ENCODE measurements around the gene IRF2BP2. TPM values are rescaled to one million over a fixed set of nuclear protein-coding genes. Genes with fewer than 3 reads are reported as not detected.

Gene IRF2BP2
- total and polyA plus RNA-seq, 2 of the 13 experiments (the other 11 are each of a cell fraction or from before 2014, with no cell fraction given): 140 to 147 TPM

- TF ChIP-seq ZNF441 (CRISPR knock-in tag; IDR thresholded peaks at IDR 0.05; ENCODE audit: borderline replicate concordance) (no peak), GTF3A (CRISPR knock-in tag; conservative IDR thresholded peaks at IDR 0.05) (no peak), ZNF260 (CRISPR knock-in tag; IDR thresholded peaks at IDR 0.05; ENCODE audit: borderline replicate concordance, low read depth) (no peak), CHD2 (IDR thresholded peaks at IDR 0.05; ENCODE audit: low read depth, low read length) (no peak), HCFC1 (IDR thresholded peaks at IDR 0.05; ENCODE audit: low read depth, low read length) (no peak), ZNF253 (CRISPR knock-in tag; IDR thresholded peaks at IDR 0.05; ENCODE audit: borderline replicate concordance) (no peak), THYN1 (CRISPR knock-in tag; IDR thresholded peaks at IDR 0.05; ENCODE audit: borderline replicate concordance, low read depth) (no peak), PATZ1 (CRISPR knock-in tag; IDR thresholded peaks at IDR 0.05) (no peak), ZBTB46 (CRISPR knock-in tag; IDR thresholded peaks at IDR 0.05; ENCODE audit: borderline replicate concordance) (no peak), HNRNPL (IDR thresholded peaks at IDR 0.05; ENCODE audit: low read depth, low read length) (peak; percentile 21; the same call in 1 of the 2 replicates), ZNF292 (CRISPR knock-in tag; IDR thresholded peaks at IDR 0.05; ENCODE audit: borderline replicate concordance, low read depth) (0 out of 2 replicates have a peak, but pooled peaks have one; percentile 23), NCOA2 (CRISPR knock-in tag; IDR thresholded peaks at IDR 0.05) (no peak), ZNF484 (CRISPR knock-in tag; IDR thresholded peaks at IDR 0.05; ENCODE audit: borderline replicate concordance, low read depth) (no peak), RFX1 (IDR thresholded peaks at IDR 0.05) (no peak), FOXP1 (IDR thresholded peaks at IDR 0.05) (no peak), FOXP1 (CRISPR knock-in tag; IDR thresholded peaks at IDR 0.05) (no peak), SNAPC2 (CRISPR knock-in tag; IDR thresholded peaks at IDR 0.05) (no peak), ZSCAN9 (CRISPR knock-in tag; IDR thresholded peaks at IDR 0.05; ENCODE audit: borderline replicate concordance) (no peak), ZNF383 (CRISPR knock-in tag; IDR thresholded peaks at IDR 0.05; ENCODE audit: borderline replicate concordance) (no peak), ZNF749 (CRISPR knock-in tag; IDR thresholded peaks at IDR 0.05; ENCODE audit: borderline replicate concordance) (no peak)
- TF ChIP-seq, protein P1, sequence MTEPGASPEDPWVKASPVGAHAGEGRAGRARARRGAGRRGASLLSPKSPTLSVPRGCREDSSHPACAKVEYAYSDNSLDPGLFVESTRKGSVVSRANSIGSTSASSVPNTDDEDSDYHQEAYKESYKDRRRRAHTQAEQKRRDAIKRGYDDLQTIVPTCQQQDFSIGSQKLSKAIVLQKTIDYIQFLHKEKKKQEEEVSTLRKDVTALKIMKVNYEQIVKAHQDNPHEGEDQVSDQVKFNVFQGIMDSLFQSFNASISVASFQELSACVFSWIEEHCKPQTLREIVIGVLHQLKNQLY (CRISPR knock-in tag; IDR thresholded peaks at IDR 0.05): no peak
- TF ChIP-seq, protein P2, sequence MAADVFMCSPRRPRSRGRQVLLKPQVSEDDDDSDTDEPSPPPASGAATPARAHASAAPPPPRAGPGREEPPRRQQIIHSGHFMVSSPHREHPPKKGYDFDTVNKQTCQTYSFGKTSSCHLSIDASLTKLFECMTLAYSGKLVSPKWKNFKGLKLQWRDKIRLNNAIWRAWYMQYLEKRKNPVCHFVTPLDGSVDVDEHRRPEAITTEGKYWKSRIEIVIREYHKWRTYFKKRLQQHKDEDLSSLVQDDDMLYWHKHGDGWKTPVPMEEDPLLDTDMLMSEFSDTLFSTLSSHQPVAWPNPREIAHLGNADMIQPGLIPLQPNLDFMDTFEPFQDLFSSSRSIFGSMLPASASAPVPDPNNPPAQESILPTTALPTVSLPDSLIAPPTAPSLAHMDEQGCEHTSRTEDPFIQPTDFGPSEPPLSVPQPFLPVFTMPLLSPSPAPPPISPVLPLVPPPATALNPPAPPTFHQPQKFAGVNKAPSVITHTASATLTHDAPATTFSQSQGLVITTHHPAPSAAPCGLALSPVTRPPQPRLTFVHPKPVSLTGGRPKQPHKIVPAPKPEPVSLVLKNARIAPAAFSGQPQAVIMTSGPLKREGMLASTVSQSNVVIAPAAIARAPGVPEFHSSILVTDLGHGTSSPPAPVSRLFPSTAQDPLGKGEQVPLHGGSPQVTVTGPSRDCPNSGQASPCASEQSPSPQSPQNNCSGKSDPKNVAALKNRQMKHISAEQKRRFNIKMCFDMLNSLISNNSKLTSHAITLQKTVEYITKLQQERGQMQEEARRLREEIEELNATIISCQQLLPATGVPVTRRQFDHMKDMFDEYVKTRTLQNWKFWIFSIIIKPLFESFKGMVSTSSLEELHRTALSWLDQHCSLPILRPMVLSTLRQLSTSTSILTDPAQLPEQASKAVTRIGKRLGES (CRISPR knock-in tag; IDR thresholded peaks at IDR 0.05; ENCODE audit: borderline replicate concordance): no peak
- TF ChIP-seq, protein P3, sequence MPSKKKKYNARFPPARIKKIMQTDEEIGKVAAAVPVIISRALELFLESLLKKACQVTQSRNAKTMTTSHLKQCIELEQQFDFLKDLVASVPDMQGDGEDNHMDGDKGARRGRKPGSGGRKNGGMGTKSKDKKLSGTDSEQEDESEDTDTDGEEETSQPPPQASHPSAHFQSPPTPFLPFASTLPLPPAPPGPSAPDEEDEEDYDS (CRISPR knock-in tag; IDR thresholded peaks at IDR 0.05): no peak
These were observed 10.5 kb upstream of the IRF2BP2 start (continued) for GRCh38 chr1:234620272-234621126.

Measured in HepG2 (cell line).